ENCODE measurements around the gene IKBIP.
"Not testable (repeated sequence)": the region's sequence is repeated elsewhere in the genome, so short reads cannot be mapped to it uniquely, and the experiment has no call there.

Gene IKBIP

GRCh38 chr12:98644712-98645571 lies at the start of gene IKBIP, which contains the start of gene APAF1:
Gene IKBIP, minus strand, starts transcription at chr12:98644788. Its CDS starts 87 bp downstream, at chr12:98644701.
Gene APAF1, plus strand, starts transcription at chr12:98645290. Its CDS starts 3,070 bp downstream, at chr12:98648360.
- FAIRE-seq (no peak), DNase-seq (ENCODE audit: low spot score) (peak; percentile 85)

GRCh38 chr12:98691351-98691750 lies 46.8 kb upstream of the IKBIP start:
- no peak for DNase-seq (ENCODE audit: low spot score)
- no peak for FAIRE-seq

GRCh38 chr12:98686603-98687002 lies 42.0 kb upstream of the IKBIP start:
- DNase-seq (ENCODE audit: low spot score) (no peak), FAIRE-seq (no peak)

GRCh38 chr12:98684199-98684598 lies 39.6 kb upstream of the IKBIP start:
- FAIRE-seq (no peak), DNase-seq (ENCODE audit: low spot score) (no peak)

- no peak for DNase-seq (ENCODE audit: low spot score)
- no peak for FAIRE-seq
These were observed 35.0 kb upstream of the IKBIP start for GRCh38 chr12:98679611-98680005.

GRCh38 chr12:98678946-98679610 lies 34.5 kb upstream of the IKBIP start:
- DNase-seq (ENCODE audit: low spot score) (no peak), FAIRE-seq (no peak)

- no peak for FAIRE-seq
- no peak for DNase-seq (ENCODE audit: low spot score)
These were observed 33.8 kb upstream of the IKBIP start for GRCh38 chr12:98678236-98678945.

GRCh38 chr12:98674841-98675240 lies 30.3 kb upstream of the IKBIP start:
- FAIRE-seq (no peak), DNase-seq (ENCODE audit: low spot score) (no peak)

- FAIRE-seq, result no peak
- DNase-seq (ENCODE audit: low spot score), result no peak
These were observed 26.9 kb upstream of the IKBIP start for GRCh38 chr12:98671459-98671858.

- DNase-seq (ENCODE audit: low spot score), result no peak
- FAIRE-seq, result no peak
These were observed 25.2 kb upstream of the IKBIP start for GRCh38 chr12:98669751-98670150.

- no peak for DNase-seq (ENCODE audit: low spot score)
- no peak for FAIRE-seq
These were observed 15.9 kb upstream of the IKBIP start for GRCh38 chr12:98660521-98660920.

- DNase-seq (ENCODE audit: low spot score), result no peak
- no peak for FAIRE-seq
These were observed 11.9 kb upstream of the IKBIP start for GRCh38 chr12:98656289-98657101.

- DNase-seq (ENCODE audit: low spot score), result peak; percentile 39
- peak; percentile 76 for FAIRE-seq
These were observed 9.4 kb upstream of the IKBIP start for GRCh38 chr12:98653866-98654493.

- FAIRE-seq, result no peak
- no peak for DNase-seq (ENCODE audit: low spot score)
These were observed 6.7 kb upstream of the IKBIP start for GRCh38 chr12:98651328-98651727.

- FAIRE-seq (peak; percentile 25), DNase-seq (ENCODE audit: low spot score) (peak; percentile 35)
These were observed 1.9 kb upstream of the IKBIP start for GRCh38 chr12:98646294-98647090.

GRCh38 chr12:98645572-98646067 lies 1.0 kb upstream of the IKBIP start:
- no peak for DNase-seq (ENCODE audit: low spot score)
- no peak for FAIRE-seq

GRCh38 chr12:98644433-98644711 lies 216 bp downstream of the IKBIP start:
- peak; percentile 43 for DNase-seq (ENCODE audit: low spot score)
- no peak for FAIRE-seq

GRCh38 chr12:98642801-98643200 lies 1.8 kb downstream of the IKBIP start:
- DNase-seq (ENCODE audit: low spot score); FAIRE-seq: not testable (repeated sequence)

GRCh38 chr12:98639491-98639890 lies 5.1 kb downstream of the IKBIP start:
- DNase-seq (ENCODE audit: low spot score) (no peak), FAIRE-seq (no peak)

GRCh38 chr12:98638009-98638408 lies 6.6 kb downstream of the IKBIP start:
- FAIRE-seq (no peak), DNase-seq (ENCODE audit: low spot score) (no peak)
